ENCODE data around the gene CCDC180.
"Not testable (repeated sequence)": the region's sequence is repeated elsewhere in the genome, so short reads cannot be mapped to it uniquely, and the experiment has no call there.

CCDC180 gene

GRCh38 chr9:97310896-97311295 lies 3.4 kb downstream of the CCDC180 start:
- in situ Hi-C loops (cut with MboI; ENCODE audit: low sequenced_read_pairs), result no loop called here

- in situ Hi-C loops (cut with MboI; ENCODE audit: low sequenced_read_pairs), result no loop called here
These were observed 4.5 kb downstream of the CCDC180 start for GRCh38 chr9:97311798-97312500.

GRCh38 chr9:97312556-97312955 lies 5.1 kb downstream of the CCDC180 start:
- in situ Hi-C loops (cut with MboI; ENCODE audit: low sequenced_read_pairs), result no loop called here

GRCh38 chr9:97313243-97313642 lies 5.8 kb downstream of the CCDC180 start:
- in situ Hi-C loops (cut with MboI; ENCODE audit: low sequenced_read_pairs), result no loop called here

GRCh38 chr9:97313746-97314145 lies 6.3 kb downstream of the CCDC180 start:
- in situ Hi-C loops (cut with MboI; ENCODE audit: low sequenced_read_pairs), result no loop called here

- in situ Hi-C loops (cut with MboI; ENCODE audit: low sequenced_read_pairs), result no loop called here
These were observed 7.0 kb downstream of the CCDC180 start for GRCh38 chr9:97314503-97314902.

- in situ Hi-C loops (cut with MboI; ENCODE audit: low sequenced_read_pairs), result no loop called here
These were observed 8.1 kb downstream of the CCDC180 start for GRCh38 chr9:97315550-97315949.

- in situ Hi-C loops (cut with MboI; ENCODE audit: low sequenced_read_pairs), result no loop called here
These were observed 9.4 kb downstream of the CCDC180 start for GRCh38 chr9:97316904-97317303.

- in situ Hi-C loops (cut with MboI; ENCODE audit: low sequenced_read_pairs), result no loop called here
These were observed 11.0 kb downstream of the CCDC180 start for GRCh38 chr9:97318433-97318832.

GRCh38 chr9:97319395-97319794 lies 11.9 kb downstream of the CCDC180 start:
- in situ Hi-C loops (cut with MboI; ENCODE audit: low sequenced_read_pairs), result no loop called here

GRCh38 chr9:97320080-97320642 lies 12.7 kb downstream of the CCDC180 start:
- in situ Hi-C loops (cut with MboI; ENCODE audit: low sequenced_read_pairs), result no loop called here

- in situ Hi-C loops (cut with MboI; ENCODE audit: low sequenced_read_pairs), result no loop called here
These were observed 13.8 kb downstream of the CCDC180 start for GRCh38 chr9:97321251-97321650.

GRCh38 chr9:97321691-97322090 lies 14.2 kb downstream of the CCDC180 start:
- in situ Hi-C loops (cut with MboI; ENCODE audit: low sequenced_read_pairs), result no loop called here

GRCh38 chr9:97322105-97322504 lies 14.6 kb downstream of the CCDC180 start:
- in situ Hi-C loops (cut with MboI; ENCODE audit: low sequenced_read_pairs), result no loop called here

- in situ Hi-C loops (cut with MboI; ENCODE audit: low sequenced_read_pairs), result no loop called here
These were observed 17.5 kb downstream of the CCDC180 start for GRCh38 chr9:97324954-97325353.

GRCh38 chr9:97327562-97327961 lies 20.1 kb downstream of the CCDC180 start:
- in situ Hi-C loops (cut with MboI; ENCODE audit: low sequenced_read_pairs), result no loop called here

GRCh38 chr9:97332993-97333392 lies 25.5 kb downstream of the CCDC180 start:
- in situ Hi-C loops (cut with MboI; ENCODE audit: low sequenced_read_pairs), result no loop called here

- in situ Hi-C loops (cut with MboI; ENCODE audit: low sequenced_read_pairs), result not testable (repeated sequence)
These were observed 28.2 kb downstream of the CCDC180 start for GRCh38 chr9:97335622-97336021.

GRCh38 chr9:97348871-97349270 lies 41.4 kb downstream of the CCDC180 start:
- in situ Hi-C loops (cut with MboI; ENCODE audit: low sequenced_read_pairs), result no loop called here

- in situ Hi-C loops (cut with MboI; ENCODE audit: low sequenced_read_pairs), result no loop called here
These were observed 41.9 kb downstream of the CCDC180 start for GRCh38 chr9:97349400-97349799.

GRCh38 chr9:97354637-97355036 lies 47.2 kb downstream of the CCDC180 start:
- in situ Hi-C loops (cut with MboI; ENCODE audit: low sequenced_read_pairs), result no loop called here

GRCh38 chr9:97357056-97357455 lies 49.6 kb downstream of the CCDC180 start:
- in situ Hi-C loops (cut with MboI; ENCODE audit: low sequenced_read_pairs), result no loop called here

Data from hTERT RPE-1 (cell line).